Endodermal cell (in vitro differentiated cells): ENCODE measurements around the gene MAPRE2. TPM values are rescaled to one million over a fixed set of nuclear protein-coding genes. Genes with fewer than 3 reads are reported as not detected.
A peak's percentile ranks its signal among the peaks of the same experiment; 100 is the strongest.

Experiments used
- DNase-seq: peaks from one replicate; pipeline ENCODE4 v3.0.0-alpha.2; 2017
- H3K27ac ChIP-seq: 2 replicates; pipeline ENCODE4 v1.5.1; 2013; ENCODE audit warnings: mild to moderate bottlenecking, low read depth, low read length, moderate library complexity
- H3K27me3 ChIP-seq: 2 replicates; pipeline ENCODE4 v1.6.1; 2013; ENCODE audit warnings: mild to moderate bottlenecking, low read length, moderate library complexity; ENCODE audit not compliant: insufficient read depth, control insufficient read depth, poor library complexity, severe bottlenecking
- H3K36me3 ChIP-seq: 2 replicates; pipeline ENCODE4 v1.7.0; 2013; ENCODE audit warnings: mild to moderate bottlenecking, low read length, moderate library complexity; ENCODE audit not compliant: control insufficient read depth, insufficient read depth
- H3K4me1 ChIP-seq: one replicate; pipeline ENCODE4 v1.7.0; 2013; ENCODE audit warnings: low read length; ENCODE audit not compliant: control insufficient read depth, insufficient read depth
- H3K4me3 ChIP-seq: 2 replicates; pipeline ENCODE4 v1.5.1; 2013; ENCODE audit warnings: mild to moderate bottlenecking, low read length, moderate library complexity
- H3K9ac ChIP-seq: 2 replicates; pipeline ENCODE4 v1.6.1; 2013; ENCODE audit warnings: mild to moderate bottlenecking, low read length, moderate library complexity; ENCODE audit not compliant: poor library complexity, severe bottlenecking; ENCODE audit errors: extremely low read depth
- H3K9me3 ChIP-seq: 2 replicates; pipeline ENCODE4 v1.6.1; 2013; ENCODE audit warnings: mild to moderate bottlenecking, low read length, moderate library complexity; ENCODE audit not compliant: control insufficient read depth
- H3K27ac Mint-ChIP-seq: 2 replicates; pipeline ENCODE4 v1.8.0; 2020; ENCODE audit warnings: mixed read lengths
- H3K27me3 Mint-ChIP-seq: 2 replicates; pipeline ENCODE4 v1.8.0; 2021; ENCODE audit warnings: mild to moderate bottlenecking, mixed read lengths; ENCODE audit not compliant: insufficient read depth
- H3K36me3 Mint-ChIP-seq: 2 replicates; pipeline ENCODE4 v1.8.0; 2020; ENCODE audit warnings: low read depth, mixed read lengths
- H3K4me1 Mint-ChIP-seq: 2 replicates; pipeline ENCODE4 v1.8.0; 2020; ENCODE audit warnings: mixed read lengths
- H3K4me3 Mint-ChIP-seq: 2 replicates; pipeline ENCODE4 v1.8.0; 2020; ENCODE audit warnings: mild to moderate bottlenecking, moderate library complexity, mixed read lengths
- H3K9me3 Mint-ChIP-seq: 2 replicates; pipeline ENCODE4 v1.8.0; 2020; ENCODE audit warnings: mild to moderate bottlenecking, mixed read lengths
- CTCF ChIP-seq: fragments of 200-600 bp; sonication (generic); conservative IDR thresholded peaks from 2 replicates; pipeline ENCODE4 v1.5.0; 2021; ENCODE audit warnings: antibody characterized with exemption, mild to moderate bottlenecking
- WGBS, 2 experiments: methylation state at CpG; one replicate each; pipeline versions ENCODE4 v1.1.5 to v1.1.7; 2013; ENCODE audit warnings: missing lambda C conversion rate in 2 of 2, mixed read lengths in 1 of 2; ENCODE audit not compliant: insufficient coverage in 1 of 2, insufficient read length in 1 of 2; 5-methylcytosine and 5-hydroxymethylcytosine counted together
- long read RNA-seq, 4 experiments: library from polyadenylated mRNA in 2 of 4; library from RNA in 1 of 4; library from capped mRNA in 1 of 4; stranded (forward) in 3 of 4; unstranded in 1 of 4; transcript quantifications; one replicate each; pipeline ENCODE4 v2.0.0, GENCODE V29; 2020 to 2021; ENCODE audit warnings: inconsistent platforms in 1 of 4
- polyA plus RNA-seq, 2 experiments: library from polyadenylated mRNA; stranded (reverse); fragments of 50-300 nt; gene quantifications; one replicate each; pipeline ENCODE4 v1.2.3, GENCODE V29; 2013
- total RNA-seq, 2 donors: library from RNA; stranded (reverse); fragmentation: NEBNext Ultra II Directional in 1 of 2; extraction: Animal tissue kit (Norgen Biotek cat#: 25700) in 1 of 2; gene quantifications; 2 replicates in 1 of 2; 3 replicates in 1 of 2; pipeline ENCODE4 v1.2.1, GENCODE V29; 2021

MAPRE2 gene
- total RNA-seq: 10 to 100 TPM; 15.2 to 16.5 TPM
- polyA plus RNA-seq (2013, experiment 1 of 2): 28.2 TPM
- 26.1 TPM for polyA plus RNA-seq (2013, experiment 2 of 2)
- long read RNA-seq, experiment 1, full-length matches to known transcripts: 8 of 10 reads
- long read RNA-seq, experiment 1, partial matches to known transcripts: 1 of 10 reads
- long read RNA-seq, experiment 1, other reads (novel, unspliced or antisense): 1 of 10 reads
- long read RNA-seq, experiment 2, full-length matches to known transcripts: 50 of 55 reads
- long read RNA-seq, experiment 2, partial matches to known transcripts: 4 of 55 reads
- long read RNA-seq, experiment 2, other reads (novel, unspliced or antisense): 1 of 55 reads
- long read RNA-seq, experiment 3, full-length matches to known transcripts: 57 of 60 reads
- long read RNA-seq, experiment 3, partial matches to known transcripts: 0 of 60 reads
- long read RNA-seq, experiment 3, other reads (novel, unspliced or antisense): 3 of 60 reads
- long read RNA-seq, experiment 4, full-length matches to known transcripts: 5 of 6 reads
- long read RNA-seq, experiment 4, partial matches to known transcripts: 0 of 6 reads
- long read RNA-seq, experiment 4, other reads (novel, unspliced or antisense): 1 of 6 reads

DNA sequence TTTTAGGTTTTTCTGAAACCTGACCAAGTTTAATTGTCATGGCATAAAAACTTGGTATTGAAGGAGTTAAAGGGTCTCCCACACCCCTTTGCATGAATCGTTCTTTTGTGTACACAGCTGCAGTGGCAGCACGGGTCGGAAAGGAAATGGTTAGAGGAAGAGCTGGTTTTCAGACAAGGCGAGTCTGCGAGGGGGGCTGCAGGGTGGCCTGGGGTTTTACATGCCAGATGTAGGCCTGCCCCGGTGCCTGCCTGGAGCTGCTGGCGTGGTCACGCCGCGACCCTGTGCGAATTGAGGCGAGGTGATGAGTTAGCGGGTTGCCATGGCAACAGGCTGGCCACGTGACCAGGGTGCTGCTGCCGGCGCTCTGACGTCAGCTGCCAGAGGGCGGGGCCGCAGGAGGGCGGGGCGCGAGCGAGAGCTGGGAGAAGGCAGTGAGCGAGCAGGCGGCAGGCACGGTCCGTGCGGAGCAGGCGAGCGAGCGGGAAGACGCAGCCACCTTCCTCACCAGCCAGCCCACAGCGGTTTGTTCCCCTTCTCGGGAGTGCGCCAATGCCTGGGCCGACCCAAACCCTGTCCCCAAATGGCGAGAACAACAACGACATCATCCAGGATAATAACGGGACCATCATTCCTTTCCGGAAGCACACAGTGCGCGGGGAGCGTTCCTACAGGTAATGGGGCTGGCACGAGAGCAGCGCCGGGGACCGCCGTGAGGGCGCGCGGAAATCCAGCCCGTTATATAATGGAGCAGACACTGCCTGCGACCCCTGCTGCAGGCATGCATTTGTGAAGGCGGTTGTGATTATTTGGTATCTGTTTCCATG, at the start of gene MAPRE2:
Gene MAPRE2, plus strand, starts transcription at position 426 of the 827 bp plus-strand sequence. Its CDS starts 127 bp downstream, at position 553.
- H3K27me3 Mint-ChIP-seq: no peaks in the 10 kb centered on the region
- peak within 1 kb of the TSS; percentile 97 for H3K4me3 ChIP-seq
- TF ChIP-seq CTCF: peak; percentile 40
- peak within 1 kb of the TSS; percentile 91 for H3K4me3 Mint-ChIP-seq
- H3K27me3 ChIP-seq: no peaks in the 10 kb centered on the region
- WGBS, 2 experiments: 0 to 1% methylated on average over 15 to 54 of the region's 54 CpGs
- no peaks in the 10 kb centered on the region for H3K9me3 ChIP-seq
- peak within 1 kb of the TSS; percentile 99 for H3K27ac Mint-ChIP-seq
- H3K9me3 Mint-ChIP-seq: no peaks in the 10 kb centered on the region
- H3K27ac ChIP-seq: peak within 1 kb of the TSS; percentile 90
- H3K36me3 ChIP-seq: no peaks in the 10 kb centered on the region
- peak within 1 kb of the TSS; percentile 75 for H3K9ac ChIP-seq
- H3K4me1 Mint-ChIP-seq: peaks cover 25% of the 10 kb centered on the region
- peaks cover 3% of the 10 kb centered on the region for H3K4me1 ChIP-seq
- DNase-seq: peak; percentile 99
- H3K36me3 Mint-ChIP-seq: no peaks in the 10 kb centered on the region

DNA sequence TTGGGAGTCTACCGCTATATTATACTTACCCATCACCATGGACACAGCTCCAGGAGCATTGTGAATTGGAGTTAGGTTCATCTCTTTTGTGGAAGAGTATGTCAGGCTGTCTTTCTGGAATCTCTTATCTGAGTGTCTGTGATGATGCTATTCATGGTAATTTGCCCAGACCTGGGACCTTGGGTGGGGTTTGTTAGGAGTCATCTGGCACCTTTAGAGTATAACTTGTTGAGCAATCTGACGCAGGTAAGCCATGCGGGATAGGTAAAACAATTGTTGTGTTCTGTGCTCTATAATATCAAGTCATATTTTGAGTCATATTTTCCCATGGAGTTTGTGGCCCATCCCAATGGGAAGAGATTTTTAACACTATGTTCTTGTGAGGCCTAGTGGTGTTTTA, 49.7 kb upstream of the MAPRE2 start:
- Histone ChIP-seq H3K9ac (no peak overlapping the region), H3K27ac (no peak overlapping the region), H3K27me3 (no peaks in the 10 kb centered on the region), H3K9me3 (no peaks in the 10 kb centered on the region), H3K4me1 (no peaks in the 10 kb centered on the region), H3K4me3 (no peak overlapping the region), H3K36me3 (no peaks in the 10 kb centered on the region)
- no peaks in the 10 kb centered on the region for H3K27me3 Mint-ChIP-seq
- no peak for TF ChIP-seq CTCF
- H3K27ac Mint-ChIP-seq: no peak overlapping the region
- no peak overlapping the region for H3K4me3 Mint-ChIP-seq
- WGBS, 2 experiments: 80 to 98% methylated on average over 1 to 3 of the region's 3 CpGs
- no peaks in the 10 kb centered on the region for H3K4me1 Mint-ChIP-seq
- peaks cover 13% of the 10 kb centered on the region for H3K9me3 Mint-ChIP-seq
- H3K36me3 Mint-ChIP-seq: no peaks in the 10 kb centered on the region
- no peak for DNase-seq

GRCh38 chr18:34993289-34993688, 47.9 kb upstream of the MAPRE2 start:
- no peak for TF ChIP-seq CTCF
- Mint-ChIP-seq H3K27me3 (no peaks in the 10 kb centered on the region), H3K4me3 (no peak overlapping the region), H3K36me3 (no peaks in the 10 kb centered on the region), H3K4me1 (no peaks in the 10 kb centered on the region), H3K27ac (no peak overlapping the region), H3K9me3 (peaks cover 16% of the 10 kb centered on the region)
- Histone ChIP-seq H3K9me3 (no peaks in the 10 kb centered on the region), H3K4me1 (no peaks in the 10 kb centered on the region), H3K4me3 (no peak overlapping the region), H3K36me3 (no peaks in the 10 kb centered on the region), H3K27ac (no peak overlapping the region), H3K9ac (no peak overlapping the region), H3K27me3 (no peaks in the 10 kb centered on the region)
- no peak for DNase-seq
- WGBS, 2 experiments: 98 to 100% methylated on average over 1 to 2 of the region's 2 CpGs
